DOHH2 (cell line): ENCODE results near the gene SLK.

Experiments used
- EZH2phosphoT487 ChIP-seq: fragments of 200-600 bp; sonication (generic); IDR thresholded peaks from 2 replicates; pipeline ENCODE4 v1.6.1; 2017; ENCODE audit warnings: borderline replicate concordance, mild to moderate bottlenecking, antibody characterized with exemption, low read length, moderate library complexity, mixed read lengths
- TF ChIP-seq, protein P1 (sequence below): fragments of 200-600 bp; sonication (generic); IDR thresholded peaks from one replicate; pipeline ENCODE4 v1.5.1; 2014; ENCODE audit warnings: antibody characterized with exemption, mild to moderate bottlenecking, low read depth, low read length; ENCODE audit not compliant: poor library complexity, severe bottlenecking

DNA sequence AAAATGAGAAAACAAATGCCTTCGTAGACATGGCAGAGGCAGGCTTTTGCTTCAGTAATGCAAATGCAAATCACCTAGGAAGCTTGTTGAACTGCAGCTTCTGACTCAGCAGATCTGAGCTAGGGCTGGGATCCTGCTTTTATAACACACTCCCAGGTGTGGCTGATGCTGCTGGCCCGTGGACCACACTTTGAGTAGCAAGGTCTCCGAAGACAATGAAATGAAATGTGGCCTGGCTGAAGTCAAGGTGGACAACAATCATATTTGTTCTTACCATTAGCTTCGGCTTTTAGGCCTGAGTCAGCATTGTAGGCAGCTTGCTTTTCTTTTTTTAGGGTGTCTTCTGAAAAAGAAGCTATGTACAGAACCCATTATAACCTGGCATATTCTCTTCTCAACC lies 92.4 kb downstream of the SLK start:
- TF ChIP-seq, protein P1, sequence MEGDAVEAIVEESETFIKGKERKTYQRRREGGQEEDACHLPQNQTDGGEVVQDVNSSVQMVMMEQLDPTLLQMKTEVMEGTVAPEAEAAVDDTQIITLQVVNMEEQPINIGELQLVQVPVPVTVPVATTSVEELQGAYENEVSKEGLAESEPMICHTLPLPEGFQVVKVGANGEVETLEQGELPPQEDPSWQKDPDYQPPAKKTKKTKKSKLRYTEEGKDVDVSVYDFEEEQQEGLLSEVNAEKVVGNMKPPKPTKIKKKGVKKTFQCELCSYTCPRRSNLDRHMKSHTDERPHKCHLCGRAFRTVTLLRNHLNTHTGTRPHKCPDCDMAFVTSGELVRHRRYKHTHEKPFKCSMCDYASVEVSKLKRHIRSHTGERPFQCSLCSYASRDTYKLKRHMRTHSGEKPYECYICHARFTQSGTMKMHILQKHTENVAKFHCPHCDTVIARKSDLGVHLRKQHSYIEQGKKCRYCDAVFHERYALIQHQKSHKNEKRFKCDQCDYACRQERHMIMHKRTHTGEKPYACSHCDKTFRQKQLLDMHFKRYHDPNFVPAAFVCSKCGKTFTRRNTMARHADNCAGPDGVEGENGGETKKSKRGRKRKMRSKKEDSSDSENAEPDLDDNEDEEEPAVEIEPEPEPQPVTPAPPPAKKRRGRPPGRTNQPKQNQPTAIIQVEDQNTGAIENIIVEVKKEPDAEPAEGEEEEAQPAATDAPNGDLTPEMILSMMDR, result no peak
- no peak for TF ChIP-seq EZH2phosphoT487
